IMR-90 (cell line): ENCODE results near the gene HNRNPH1. TPM values are rescaled to one million over a fixed set of nuclear protein-coding genes. Genes with fewer than 3 reads are reported as not detected.

Source experiments
- ATAC-seq: fragments of 200-7000 bp; cut with Tn5 transposase; 2 replicates; pipeline ENCODE4 v1.9.1; 2020; ENCODE audit warnings: low read depth, mild to moderate bottlenecking, moderate library complexity
- BruUV-seq: library from RNA; stranded (reverse); fragments of 400-500 nt; replicated peaks from 2 replicates; lab custom pipeline; 2021; lab: Mats Ljungman, UMichigan
- CTCF ChIA-PET: fragments of 300-600 bp; formaldehyde crosslinking; extraction: SDS; loops from one replicate; lab custom pipeline; 2021; ENCODE audit warnings: antibody characterized with exemption; lab: Yijun Ruan, JAX
- POLR2A ChIA-PET: fragments of 300-600 bp; sonication (Branson Sonifier 250); formaldehyde crosslinking; loops from one replicate; lab custom pipeline; 2022; ENCODE audit warnings: antibody characterized with exemption; ENCODE audit not compliant: unreplicated experiment; lab: Charles Lee
- DNase-seq: peaks from one replicate; pipeline ENCODE4 v3.0.0; 2013
- H2AFZ ChIP-seq: replicated peaks from 2 replicates; pipeline ENCODE3; 2013; ENCODE audit warnings: low read length, mild to moderate bottlenecking; ENCODE audit not compliant: poor library complexity
- H2AK5ac ChIP-seq: 2 replicates; pipeline ENCODE4 v1.6.1; 2013; ENCODE audit warnings: low read depth, low read length, inconsistent platforms
- H2AK9ac ChIP-seq: replicated peaks from 2 replicates; pipeline ENCODE3; 2013; ENCODE audit warnings: mild to moderate bottlenecking, low read depth, low read length, moderate library complexity; ENCODE audit not compliant: poor library complexity
- H2BK120ac ChIP-seq: 2 replicates; pipeline ENCODE4 v1.6.1; 2013; ENCODE audit warnings: low read depth, low read length, inconsistent platforms
- H2BK15ac ChIP-seq: 3 replicates; pipeline ENCODE4 v1.6.1; 2013; ENCODE audit warnings: low read depth, low read length, inconsistent platforms
- H2BK20ac ChIP-seq: 2 replicates; pipeline ENCODE4 v1.6.1; 2013; ENCODE audit warnings: low read depth, mild to moderate bottlenecking, inconsistent platforms, low read length, moderate library complexity
- H2BK5ac ChIP-seq: 2 replicates; pipeline ENCODE4 v1.6.1; 2013; ENCODE audit warnings: mild to moderate bottlenecking, low read depth, low read length, inconsistent platforms; ENCODE audit not compliant: poor library complexity, severe bottlenecking
- H3K14ac ChIP-seq: replicated peaks from 2 replicates; pipeline ENCODE4 v1.6.1; 2013; ENCODE audit warnings: low read depth, low read length, inconsistent platforms
- H3K18ac ChIP-seq: 2 replicates; pipeline ENCODE4 v1.6.1; 2013; ENCODE audit warnings: low read depth, low read length, control low read depth
- H3K23ac ChIP-seq: 2 replicates; pipeline ENCODE4 v1.6.1; 2013; ENCODE audit warnings: low read depth, low read length, inconsistent platforms
- H3K27ac ChIP-seq: 2 replicates; pipeline ENCODE4 v1.5.1; 2013; ENCODE audit warnings: mild to moderate bottlenecking, control low read depth, low read length; ENCODE audit not compliant: insufficient read depth
- H3K27me3 ChIP-seq: 2 replicates; pipeline ENCODE4 v1.6.1; 2013; ENCODE audit warnings: low read length; ENCODE audit not compliant: control insufficient read depth, insufficient read depth
- H3K36me3 ChIP-seq: 2 replicates; pipeline ENCODE4 v1.6.1; 2013; ENCODE audit warnings: low read length, mixed read lengths; ENCODE audit not compliant: control insufficient read depth, insufficient read depth
- H3K4ac ChIP-seq: 2 replicates; pipeline ENCODE4 v1.6.1; 2013; ENCODE audit warnings: low read depth, low read length, inconsistent platforms
- H3K4me1 ChIP-seq: 2 replicates; pipeline ENCODE4 v1.6.1; 2013; ENCODE audit warnings: low read length, mixed read lengths; ENCODE audit not compliant: control insufficient read depth, insufficient read depth
- H3K4me2 ChIP-seq: 2 replicates; pipeline ENCODE4 v1.6.1; 2013; ENCODE audit warnings: low read depth, mild to moderate bottlenecking, control low read depth, low read length, moderate library complexity
- H3K4me3 ChIP-seq: 2 replicates; pipeline ENCODE4 v1.5.1; 2013; ENCODE audit warnings: low read depth, mild to moderate bottlenecking, control low read depth, low read length, moderate library complexity; ENCODE audit not compliant: insufficient read depth
- H3K56ac ChIP-seq: 2 replicates; pipeline ENCODE4 v1.6.1; 2013; ENCODE audit warnings: low read length, inconsistent platforms; ENCODE audit not compliant: insufficient read depth; ENCODE audit errors: extremely low read depth
- H3K79me1 ChIP-seq, 2 experiments: 2 replicates each; pipeline ENCODE4 v1.6.1; 2013; ENCODE audit warnings: low read length in 2 of 2, inconsistent platforms in 1 of 2, low read depth in 1 of 2
- H3K9ac ChIP-seq: 2 replicates; pipeline ENCODE4 v1.6.1; 2013; ENCODE audit warnings: low read depth, low read length, control low read depth
- H3K9me1 ChIP-seq: 2 replicates; pipeline ENCODE4 v1.6.1; 2013; ENCODE audit warnings: low read length, inconsistent platforms; ENCODE audit not compliant: insufficient read depth
- H3K9me3 ChIP-seq: 2 replicates; pipeline ENCODE4 v1.6.1; 2013; ENCODE audit warnings: low read length; ENCODE audit not compliant: control insufficient read depth, insufficient read depth
- H4K20me1 ChIP-seq: 2 replicates; pipeline ENCODE4 v1.6.1; 2013; ENCODE audit warnings: low read length, inconsistent platforms; ENCODE audit not compliant: insufficient read depth
- H4K5ac ChIP-seq: 2 replicates; pipeline ENCODE4 v1.6.1; 2013; ENCODE audit warnings: mild to moderate bottlenecking, low read depth, low read length, control low read depth
- H4K8ac ChIP-seq, 2 experiments: 2 replicates each; pipeline ENCODE4 v1.6.1; 2013; ENCODE audit warnings: low read depth in 2 of 2, low read length in 2 of 2, control low read depth in 1 of 2, inconsistent platforms in 1 of 2
- H4K91ac ChIP-seq: 2 replicates; pipeline ENCODE4 v1.6.1; 2013; ENCODE audit warnings: low read depth, low read length, inconsistent platforms; ENCODE audit not compliant: insufficient read depth
- MAFK ChIP-seq: IDR thresholded peaks from 2 replicates; pipeline ENCODE4 v1.6.1; 2012; ENCODE audit warnings: low read depth, low read length, improper control_type of control experiment
- MAZ ChIP-seq: IDR thresholded peaks from 2 replicates; pipeline ENCODE4 v1.6.1; 2012; ENCODE audit warnings: low read depth, mild to moderate bottlenecking, low read length, improper control_type of control experiment, moderate library complexity, borderline replicate concordance
- MXI1 ChIP-seq: IDR thresholded peaks from 2 replicates; pipeline ENCODE4 v1.6.1; 2012; ENCODE audit warnings: low read depth, mild to moderate bottlenecking, low read length, moderate library complexity, borderline replicate concordance
- NFE2L2 ChIP-seq: fragments of 150-350 bp; IDR thresholded peaks from 2 replicates; pipeline ENCODE4 v1.6.1; 2016; ENCODE audit warnings: low read depth, mild to moderate bottlenecking, low read length
- RAD21 ChIP-seq: IDR thresholded peaks from 2 replicates; pipeline ENCODE4 v1.6.1; 2012; ENCODE audit warnings: low read length, improper control_type of control experiment
- SMC3 ChIP-seq: fragments of 150-350 bp; IDR thresholded peaks from 2 replicates; pipeline ENCODE4 v1.6.1; 2016; ENCODE audit warnings: low read depth, mild to moderate bottlenecking, antibody characterized with exemption, low read length, moderate library complexity
- WGBS, 2 experiments: methylation state at CpG; one replicate each; pipeline versions ENCODE4 v1.1.5 to v1.1.7; 2013; ENCODE audit warnings: missing lambda C conversion rate in 2 of 2; ENCODE audit not compliant: insufficient read length in 1 of 2; ENCODE audit errors: extremely low coverage in 2 of 2; 5-methylcytosine and 5-hydroxymethylcytosine counted together
- dilution Hi-C: fragments of 300-500 bp; cut with HindIII; formaldehyde crosslinking; loops from one replicate; pipeline ENCODE4 v1.14.3; 2018; ENCODE audit warnings: low sequenced_read_pairs; ENCODE audit not compliant: unreplicated experiment
- in situ Hi-C: fragments of 300-500 bp; cut with MboI; formaldehyde crosslinking; loops from 3 replicates; pipeline ENCODE4 v1.14.3; 2019; ENCODE audit warnings: low sequenced_read_pairs, inconsistent platforms, mixed read lengths
- intact Hi-C: fragments of 100-400 bp; cut with micrococcal nuclease; formaldehyde crosslinking; loops from 2 replicates; pipeline ENCODE4 v1.10.0; 2022
- polyA plus RNA-seq, 3 experiments: library from polyadenylated mRNA; depleted of rRNA; stranded (reverse); fragments of >200 nt; gene quantifications; 2 replicates each; pipeline ENCODE4 v1.2.3, GENCODE V29; 2012; ENCODE audit warnings: low replicate concordance in 1 of 3
- total RNA-seq: library from RNA; depleted of rRNA; stranded (reverse); fragments of >200 nt; gene quantifications from 2 replicates; pipeline ENCODE4 v1.2.3, GENCODE V29; 2012
- TF ChIP-seq, protein P1 (sequence below): fragments of 150-350 bp; IDR thresholded peaks from 2 replicates; pipeline ENCODE4 v1.6.1; 2016; ENCODE audit warnings: low read depth, mild to moderate bottlenecking, low read length, moderate library complexity, borderline replicate concordance
- TF ChIP-seq, protein P2 (sequence below): fragments of 150-350 bp; IDR thresholded peaks from 2 replicates; pipeline ENCODE4 v1.6.1; 2017; ENCODE audit warnings: mild to moderate bottlenecking, antibody characterized with exemption, low read length, low read depth
- TF ChIP-seq, protein P3 (sequence below): conservative IDR thresholded peaks from 2 replicates; pipeline ENCODE4 v1.5.1; 2012; ENCODE audit warnings: mild to moderate bottlenecking, low read depth, low read length, improper control_type of control experiment

The HNRNPH1 gene
- total and polyA plus RNA-seq, 2 of the 4 experiments (the other 2 are of a cell fraction): 288 to 300 TPM

DNA sequence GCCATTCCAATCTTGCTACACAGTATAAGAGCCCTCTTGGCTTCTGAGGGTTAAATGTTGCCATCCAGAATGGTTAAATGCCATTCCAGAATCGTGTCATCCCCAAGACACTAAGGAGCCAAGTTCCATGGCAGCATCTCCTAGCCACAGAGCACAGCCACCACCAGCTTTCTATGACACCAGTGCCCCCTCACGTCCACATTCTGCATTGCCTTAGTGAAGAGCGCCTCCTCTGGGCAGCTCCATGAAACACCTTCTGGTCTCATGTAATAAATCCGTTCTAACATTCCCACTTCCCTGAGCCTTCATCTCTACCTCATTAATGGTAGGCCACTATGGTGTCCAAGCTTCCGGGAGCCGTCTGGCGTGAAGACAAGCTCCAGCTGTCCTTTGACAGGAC is 44.9 kb upstream of the HNRNPH1 start:
- H3K56ac ChIP-seq: no peak overlapping the region
- H2AFZ ChIP-seq: no peak overlapping the region
- ATAC-seq (peak; percentile 84), DNase-seq (peak; percentile 54)
- ChIA-PET POLR2A (no interaction called here), CTCF (interaction anchor here (0.7 to 1.7 kb wide), 5 partner anchors 10 to 72 kb away, joined by 3 to 7 read pairs (median 4); no protein-coding TSS in a partner anchor)
- no peak overlapping the region for H3K23ac ChIP-seq
- in situ Hi-C loops (no loop called here), dilution Hi-C loops (no loop called here), intact Hi-C loops (no loop called here)
- no peak overlapping the region for H3K18ac ChIP-seq
- peaks cover 11% of the 10 kb centered on the region for H3K36me3 ChIP-seq
- no peak overlapping the region for H3K9ac ChIP-seq
- H3K27ac ChIP-seq: no peak overlapping the region
- no peak for TF ChIP-seq NFE2L2
- TF ChIP-seq, protein P1, sequence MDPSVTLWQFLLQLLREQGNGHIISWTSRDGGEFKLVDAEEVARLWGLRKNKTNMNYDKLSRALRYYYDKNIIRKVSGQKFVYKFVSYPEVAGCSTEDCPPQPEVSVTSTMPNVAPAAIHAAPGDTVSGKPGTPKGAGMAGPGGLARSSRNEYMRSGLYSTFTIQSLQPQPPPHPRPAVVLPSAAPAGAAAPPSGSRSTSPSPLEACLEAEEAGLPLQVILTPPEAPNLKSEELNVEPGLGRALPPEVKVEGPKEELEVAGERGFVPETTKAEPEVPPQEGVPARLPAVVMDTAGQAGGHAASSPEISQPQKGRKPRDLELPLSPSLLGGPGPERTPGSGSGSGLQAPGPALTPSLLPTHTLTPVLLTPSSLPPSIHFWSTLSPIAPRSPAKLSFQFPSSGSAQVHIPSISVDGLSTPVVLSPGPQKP: no peak
- TF ChIP-seq SMC3: peak; percentile 50
- TF ChIP-seq, protein P2, sequence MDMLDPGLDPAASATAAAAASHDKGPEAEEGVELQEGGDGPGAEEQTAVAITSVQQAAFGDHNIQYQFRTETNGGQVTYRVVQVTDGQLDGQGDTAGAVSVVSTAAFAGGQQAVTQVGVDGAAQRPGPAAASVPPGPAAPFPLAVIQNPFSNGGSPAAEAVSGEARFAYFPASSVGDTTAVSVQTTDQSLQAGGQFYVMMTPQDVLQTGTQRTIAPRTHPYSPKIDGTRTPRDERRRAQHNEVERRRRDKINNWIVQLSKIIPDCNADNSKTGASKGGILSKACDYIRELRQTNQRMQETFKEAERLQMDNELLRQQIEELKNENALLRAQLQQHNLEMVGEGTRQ: no peak
- TF ChIP-seq MXI1: no peak
- peak; percentile 75 for TF ChIP-seq RAD21
- TF ChIP-seq, protein P3, sequence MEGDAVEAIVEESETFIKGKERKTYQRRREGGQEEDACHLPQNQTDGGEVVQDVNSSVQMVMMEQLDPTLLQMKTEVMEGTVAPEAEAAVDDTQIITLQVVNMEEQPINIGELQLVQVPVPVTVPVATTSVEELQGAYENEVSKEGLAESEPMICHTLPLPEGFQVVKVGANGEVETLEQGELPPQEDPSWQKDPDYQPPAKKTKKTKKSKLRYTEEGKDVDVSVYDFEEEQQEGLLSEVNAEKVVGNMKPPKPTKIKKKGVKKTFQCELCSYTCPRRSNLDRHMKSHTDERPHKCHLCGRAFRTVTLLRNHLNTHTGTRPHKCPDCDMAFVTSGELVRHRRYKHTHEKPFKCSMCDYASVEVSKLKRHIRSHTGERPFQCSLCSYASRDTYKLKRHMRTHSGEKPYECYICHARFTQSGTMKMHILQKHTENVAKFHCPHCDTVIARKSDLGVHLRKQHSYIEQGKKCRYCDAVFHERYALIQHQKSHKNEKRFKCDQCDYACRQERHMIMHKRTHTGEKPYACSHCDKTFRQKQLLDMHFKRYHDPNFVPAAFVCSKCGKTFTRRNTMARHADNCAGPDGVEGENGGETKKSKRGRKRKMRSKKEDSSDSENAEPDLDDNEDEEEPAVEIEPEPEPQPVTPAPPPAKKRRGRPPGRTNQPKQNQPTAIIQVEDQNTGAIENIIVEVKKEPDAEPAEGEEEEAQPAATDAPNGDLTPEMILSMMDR: peak; percentile 99
- TF ChIP-seq MAFK: no peak
- no peak for TF ChIP-seq MAZ
- no TSS peak for BruUV-seq
- no peak overlapping the region for H3K4ac ChIP-seq
- H4K91ac ChIP-seq: no peak overlapping the region
- WGBS, 2 experiments: 29% methylated on average over 7 of the region's 7 CpGs; no CpG with 5 or more reads in 1 of the 2 experiments
- no peaks in the 10 kb centered on the region for H3K9me3 ChIP-seq
- no peak overlapping the region for H3K4me2 ChIP-seq
- no peak overlapping the region for H2BK20ac ChIP-seq
- H3K9me1 ChIP-seq: no peaks in the 10 kb centered on the region
- H2AK5ac ChIP-seq: no peak overlapping the region
- no peak overlapping the region for H3K4me3 ChIP-seq
- no peaks in the 10 kb centered on the region for H3K27me3 ChIP-seq
- no peak overlapping the region for H4K8ac ChIP-seq
- H3K14ac ChIP-seq: no peak overlapping the region
- no peak overlapping the region for H4K5ac ChIP-seq
- H2BK15ac ChIP-seq: no peak overlapping the region
- no peak overlapping the region for H2BK5ac ChIP-seq
- no peaks in the 10 kb centered on the region for H3K79me1 ChIP-seq
- no peaks in the 10 kb centered on the region for H3K4me1 ChIP-seq
- no peak overlapping the region for H2AK9ac ChIP-seq
- no peak overlapping the region for H2BK120ac ChIP-seq
- no peaks in the 10 kb centered on the region for H4K20me1 ChIP-seq
